GM12878 (cell line): ENCODE results near the gene CSRNP2.

Experiments used
- ATF2 ChIP-seq: IDR thresholded peaks from 2 replicates; pipeline ENCODE4 v1.6.1; 2012; ENCODE audit warnings: low read length, inconsistent platforms
- POLR2A ChIP-seq: IDR thresholded peaks from 2 replicates; pipeline ENCODE4 v1.6.1; 2011; ENCODE audit warnings: low read depth, mild to moderate bottlenecking, low read length
- RAD51 ChIP-seq: fragments of 450-650 bp; IDR thresholded peaks from 2 replicates; pipeline ENCODE4 v1.6.1; 2016; ENCODE audit warnings: moderate library complexity, mild to moderate bottlenecking, inconsistent platforms
- USF1 ChIP-seq: IDR thresholded peaks from 2 replicates; pipeline ENCODE4 v1.6.1; 2011; ENCODE audit warnings: borderline replicate concordance, low read depth, mild to moderate bottlenecking, moderate library complexity, mixed read lengths, low read length; ENCODE audit not compliant: insufficient read depth; ENCODE audit errors: extremely low read length
- YBX1 ChIP-seq: fragments of 450-650 bp; IDR thresholded peaks from 2 replicates; pipeline ENCODE4 v1.6.1; 2016; ENCODE audit warnings: antibody characterized with exemption

DNA sequence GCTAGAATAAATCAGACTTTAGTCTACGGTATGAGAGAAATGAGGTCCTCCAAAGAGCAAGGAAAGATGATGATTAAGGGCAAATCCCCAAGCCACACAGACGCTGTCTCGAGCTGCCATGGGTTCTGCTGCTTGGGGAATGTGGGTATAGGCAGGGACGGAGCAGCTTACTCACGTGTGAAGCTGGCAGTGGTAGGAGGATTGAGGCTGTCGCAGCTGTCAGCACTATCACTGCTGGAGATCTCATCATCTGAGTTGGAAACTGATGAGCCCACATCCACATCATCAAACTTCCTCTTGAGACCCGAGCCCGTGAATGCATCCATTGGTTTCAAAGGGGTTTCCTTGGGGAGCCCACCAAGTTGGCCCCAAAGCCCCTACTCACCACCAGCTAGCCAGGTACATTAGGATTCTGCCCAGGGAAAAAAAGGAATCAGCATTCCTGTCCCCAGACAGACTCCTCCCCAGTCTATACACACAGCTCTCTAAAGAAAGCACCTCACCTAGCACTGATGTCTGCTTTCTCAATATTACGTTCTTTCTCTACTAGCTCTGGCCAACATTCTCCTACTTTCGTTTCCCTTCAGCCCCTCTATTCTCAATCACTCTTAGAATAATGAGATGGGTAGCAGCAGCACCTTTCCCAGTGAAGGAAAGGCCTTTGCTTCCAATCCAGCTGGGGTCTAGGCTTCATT lies 7.0 kb downstream of the CSRNP2 start:
- TF ChIP-seq ATF2 (no peak), USF1 (no peak), RAD51 (no peak), POLR2A (no peak), YBX1 (no peak)
